Retinal pigment epithelial cell (primary cell): ENCODE data around the gene UBAC1.

ENCODE experiments used
- DNase-seq: peaks from one replicate; pipeline ENCODE4 v3.0.0-alpha.2; 2010; ENCODE audit warnings: low read depth
- H3K4me3 ChIP-seq: 2 replicates; pipeline ENCODE4 v1.5.1; 2011; ENCODE audit warnings: mild to moderate bottlenecking, low read length, control low read depth, moderate library complexity
- CTCF ChIP-seq: conservative IDR thresholded peaks from 2 replicates; pipeline ENCODE4 v1.5.1; 2011; ENCODE audit warnings: low read depth, low read length, control low read depth, inconsistent platforms

Gene UBAC1

GRCh38 chr9:135989157-135989556 lies 28.0 kb upstream of the UBAC1 start:
- no peak for TF ChIP-seq CTCF
- no peak for DNase-seq
- H3K4me3 ChIP-seq, result no peak overlapping the region

- TF ChIP-seq CTCF, result no peak
- no peak for DNase-seq
- no peak overlapping the region for H3K4me3 ChIP-seq
Observed at GRCh38 chr9:135988493-135988892, 27.3 kb upstream of the UBAC1 start.

- H3K4me3 ChIP-seq, result no peak overlapping the region
- no peak for TF ChIP-seq CTCF
- no peak for DNase-seq
Observed at GRCh38 chr9:135987838-135988404, 26.7 kb upstream of the UBAC1 start.

GRCh38 chr9:135986605-135987004 lies 25.4 kb upstream of the UBAC1 start:
- TF ChIP-seq CTCF, result no peak
- no peak overlapping the region for H3K4me3 ChIP-seq
- no peak for DNase-seq

GRCh38 chr9:135985889-135986288 lies 24.7 kb upstream of the UBAC1 start:
- no peak for DNase-seq
- H3K4me3 ChIP-seq, result no peak overlapping the region
- no peak for TF ChIP-seq CTCF

GRCh38 chr9:135985459-135985774 lies 24.2 kb upstream of the UBAC1 start:
- no peak overlapping the region for H3K4me3 ChIP-seq
- no peak for DNase-seq
- no peak for TF ChIP-seq CTCF

- no peak overlapping the region for H3K4me3 ChIP-seq
- DNase-seq, result no peak
- TF ChIP-seq CTCF, result no peak
Observed at GRCh38 chr9:135984072-135984710, 23.0 kb upstream of the UBAC1 start.
